ENCODE data around the gene TP53BP2.
A peak's percentile ranks its signal among the peaks of the same experiment; 100 is the strongest.

The TP53BP2 gene

DNA sequence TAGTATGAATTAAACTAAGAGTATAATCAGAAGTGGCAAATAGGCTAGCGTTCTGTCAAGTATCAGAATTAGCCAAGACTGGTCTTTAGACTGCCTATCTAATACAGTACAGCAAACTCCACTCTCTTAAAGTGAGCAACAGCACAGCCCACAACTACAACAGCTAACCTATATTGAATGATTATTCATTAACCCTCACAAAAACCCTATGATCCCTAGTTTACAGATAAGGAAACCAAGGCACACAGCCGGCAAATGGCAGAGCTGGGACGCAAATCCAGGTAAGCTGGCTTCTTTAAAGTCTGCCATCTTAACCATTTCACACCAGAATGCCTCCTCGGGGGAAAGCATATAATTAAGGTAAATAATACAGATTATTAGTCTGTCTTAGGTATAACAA lies 52.0 kb downstream of the TP53BP2 start:
- no peak for DNase-seq (ENCODE audit: low read depth)

- no peak for DNase-seq (ENCODE audit: low read depth)
Observed at GRCh38 chr1:223792046-223792445, 53.7 kb downstream of the TP53BP2 start.

GRCh38 chr1:223788746-223789415 lies 56.9 kb downstream of the TP53BP2 start:
- DNase-seq (ENCODE audit: low read depth), result no peak

DNA sequence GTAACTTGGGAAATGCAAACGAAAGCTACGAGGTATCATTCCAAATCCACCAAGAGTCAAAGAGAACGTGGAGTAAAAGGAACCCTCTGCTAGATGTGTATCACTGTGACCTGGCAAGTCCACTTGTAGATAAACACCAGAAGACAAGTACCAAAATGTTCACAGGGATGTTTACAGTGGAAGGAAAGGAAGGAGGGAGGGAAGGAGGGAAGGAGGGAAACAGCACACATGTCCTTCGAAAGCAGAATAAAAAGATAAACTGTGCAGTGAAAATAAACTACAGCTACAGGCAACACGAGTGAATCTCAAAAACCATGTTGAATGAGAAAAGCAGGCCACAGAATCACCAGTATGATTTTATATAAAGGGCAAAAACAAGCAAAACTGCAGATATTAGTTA lies 59.9 kb downstream of the TP53BP2 start:
- no peak for DNase-seq (ENCODE audit: low read depth)

DNA sequence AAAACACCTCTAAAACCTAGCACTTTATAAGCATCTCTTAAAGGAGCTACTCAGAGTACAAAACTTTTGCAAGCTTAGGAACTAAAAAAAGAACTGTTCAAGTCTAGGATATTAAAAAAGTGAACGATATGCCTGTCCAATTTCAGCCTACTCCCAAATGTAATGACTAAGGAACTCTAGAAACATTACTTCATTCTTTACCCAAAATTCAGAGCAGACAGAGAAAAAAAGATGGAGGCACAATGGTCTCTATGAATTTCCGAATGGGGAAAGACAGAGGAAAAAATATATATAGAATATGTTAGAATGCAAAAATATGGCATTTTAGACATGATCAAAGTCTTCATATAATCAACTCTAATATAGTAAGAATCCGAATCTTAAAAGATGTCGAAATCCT lies 61.2 kb downstream of the TP53BP2 start:
- DNase-seq (ENCODE audit: low read depth), result no peak

DNA sequence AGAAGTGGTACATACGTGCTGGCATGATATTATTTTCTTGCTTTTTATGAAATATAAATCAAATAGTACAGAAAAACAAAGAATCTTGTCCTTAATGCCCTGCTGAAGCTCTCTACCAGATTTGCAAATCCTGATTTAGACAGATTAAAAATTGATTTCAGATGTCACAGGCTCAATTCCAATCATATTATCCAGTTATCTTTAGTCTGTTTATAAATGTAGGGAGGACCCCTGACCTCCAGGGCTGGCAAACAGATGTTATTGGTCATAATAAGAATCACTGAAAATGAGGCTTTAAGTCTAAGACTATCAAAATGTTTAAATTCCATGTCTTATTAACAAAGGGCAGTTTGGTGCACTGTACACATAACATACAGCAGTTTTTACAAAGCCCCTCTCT lies 62.1 kb downstream of the TP53BP2 start:
- no peak for DNase-seq (ENCODE audit: low read depth)

GRCh38 chr1:223780949-223781348 lies 64.8 kb downstream of the TP53BP2 start:
- DNase-seq (ENCODE audit: low read depth), result no peak

GRCh38 chr1:223780318-223780717 lies 65.4 kb downstream of the TP53BP2 start:
- no peak for DNase-seq (ENCODE audit: low read depth)

DNA sequence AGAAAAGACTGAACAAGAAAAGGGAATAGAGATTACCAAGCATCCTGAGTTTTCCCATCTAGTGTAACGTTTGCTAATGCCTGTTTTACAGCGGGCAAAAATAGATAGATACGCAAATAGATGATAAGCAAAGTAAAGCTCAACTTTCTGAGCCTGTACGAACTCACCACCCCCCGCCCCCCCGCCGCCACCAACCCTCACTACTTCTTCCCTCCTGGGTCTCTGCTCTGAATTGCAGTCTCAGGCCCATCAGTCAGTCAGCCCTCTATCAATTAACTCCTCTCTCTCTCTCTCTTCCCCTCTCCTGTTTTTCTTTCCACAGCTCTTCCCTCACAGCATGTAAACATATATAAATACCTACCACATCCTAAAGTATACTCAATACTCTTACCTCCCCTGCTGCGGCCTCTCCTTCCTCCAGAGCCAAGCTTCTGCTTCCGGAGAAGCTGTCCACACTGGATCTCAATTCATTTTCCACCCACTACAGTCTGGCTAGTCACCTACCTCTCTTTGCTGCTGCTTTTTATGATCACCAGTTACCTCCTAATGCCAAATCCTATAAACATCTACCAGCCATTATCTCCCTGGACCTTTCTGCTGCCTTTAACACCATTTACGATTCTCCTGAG lies 68.8 kb downstream of the TP53BP2 start:
- DNase-seq (ENCODE audit: low read depth), result no peak

DNA sequence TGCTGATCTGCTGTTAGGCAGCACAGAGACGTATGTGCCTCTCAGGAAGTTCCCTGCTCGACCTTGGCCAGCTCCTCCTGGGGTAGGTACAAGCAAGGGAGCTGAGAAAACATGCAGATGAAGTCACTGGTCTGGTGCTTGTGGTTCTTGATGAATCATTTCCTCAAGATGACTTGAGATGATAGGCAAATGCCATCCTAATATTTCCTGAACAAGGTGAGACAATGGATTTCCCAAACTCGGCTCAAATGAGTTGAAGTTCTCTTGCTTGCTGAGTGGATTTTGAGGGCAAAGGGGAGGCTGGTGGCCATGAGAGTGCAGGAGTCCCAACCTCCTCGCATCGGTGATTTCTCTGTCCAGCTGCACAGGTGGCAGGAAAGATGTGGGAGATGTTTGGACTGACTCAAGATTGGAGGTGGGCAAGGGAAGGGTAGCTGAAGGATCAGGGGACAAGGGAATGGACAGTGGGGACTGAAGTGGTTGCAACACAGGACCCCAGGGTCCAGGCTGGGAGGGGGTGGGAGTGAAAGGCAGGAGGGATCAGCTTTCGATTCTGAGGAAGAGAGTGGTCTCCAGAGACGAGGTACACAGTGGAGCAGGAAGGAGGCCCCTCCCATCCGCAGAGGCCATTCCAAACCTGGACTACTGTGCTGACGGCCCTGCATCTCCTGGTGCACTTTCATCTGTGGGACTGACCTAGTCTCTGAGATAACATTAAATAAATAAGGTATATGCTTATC lies 69.5 kb downstream of the TP53BP2 start:
- peak; percentile 15 for DNase-seq (ENCODE audit: low read depth)

- DNase-seq (ENCODE audit: low read depth), result no peak
Observed at GRCh38 chr1:223775711-223776074, 70.1 kb downstream of the TP53BP2 start.

GRCh38 chr1:223775054-223775453 lies 70.7 kb downstream of the TP53BP2 start:
- no peak for DNase-seq (ENCODE audit: low read depth)

DNA sequence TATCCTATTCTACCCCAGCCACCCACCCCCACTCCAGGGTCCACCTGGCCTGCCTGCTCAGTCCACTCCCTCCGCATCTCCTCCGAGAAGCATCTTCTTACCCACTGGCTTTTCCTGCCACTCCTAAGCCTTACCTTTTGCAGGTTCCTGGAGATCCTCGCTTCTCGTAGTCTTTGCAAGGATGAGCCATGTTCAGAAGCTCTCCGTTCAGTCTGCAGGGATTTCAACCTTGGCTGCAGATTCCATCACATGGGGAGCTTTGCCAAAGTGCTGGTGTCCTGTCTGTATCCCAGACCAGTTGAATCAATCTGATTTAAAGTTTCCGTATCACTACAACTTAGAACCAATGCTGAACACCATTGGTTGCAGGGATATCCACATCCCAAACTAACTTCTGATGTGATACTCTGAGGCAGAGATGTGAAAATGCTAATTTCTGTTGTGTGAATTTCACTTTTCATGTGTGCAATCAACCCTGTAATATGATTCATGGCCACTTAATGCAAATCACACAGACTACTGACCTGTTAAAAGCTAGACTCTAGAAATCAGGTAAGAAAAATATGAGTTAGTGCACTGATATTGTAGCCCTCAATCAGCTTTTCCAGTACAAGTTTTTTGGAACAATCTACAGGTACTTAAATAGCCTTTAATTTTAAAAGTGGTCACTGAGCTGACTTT lies 71.5 kb downstream of the TP53BP2 start:
- DNase-seq (ENCODE audit: low read depth), result no peak

DNA sequence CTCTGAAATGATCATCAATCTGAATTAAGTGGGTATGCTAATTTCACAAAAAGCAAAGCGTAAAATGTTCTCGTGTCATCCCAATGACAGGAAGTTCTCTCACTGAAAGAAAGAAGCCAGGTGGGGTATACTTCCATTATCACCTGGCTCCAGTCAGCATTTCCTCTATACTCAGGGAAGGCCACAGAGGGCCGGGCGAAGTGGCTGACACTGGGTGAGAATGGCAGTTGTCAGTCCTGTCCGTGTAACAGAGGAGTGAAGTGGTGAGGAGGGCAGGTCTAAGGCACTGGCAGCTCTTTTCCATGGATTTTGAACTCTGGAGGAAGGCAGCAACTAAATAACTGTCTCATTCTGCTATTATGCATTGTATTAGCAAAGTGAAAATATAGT lies 73.0 kb downstream of the TP53BP2 start:
- DNase-seq (ENCODE audit: low read depth), result no peak

DNA sequence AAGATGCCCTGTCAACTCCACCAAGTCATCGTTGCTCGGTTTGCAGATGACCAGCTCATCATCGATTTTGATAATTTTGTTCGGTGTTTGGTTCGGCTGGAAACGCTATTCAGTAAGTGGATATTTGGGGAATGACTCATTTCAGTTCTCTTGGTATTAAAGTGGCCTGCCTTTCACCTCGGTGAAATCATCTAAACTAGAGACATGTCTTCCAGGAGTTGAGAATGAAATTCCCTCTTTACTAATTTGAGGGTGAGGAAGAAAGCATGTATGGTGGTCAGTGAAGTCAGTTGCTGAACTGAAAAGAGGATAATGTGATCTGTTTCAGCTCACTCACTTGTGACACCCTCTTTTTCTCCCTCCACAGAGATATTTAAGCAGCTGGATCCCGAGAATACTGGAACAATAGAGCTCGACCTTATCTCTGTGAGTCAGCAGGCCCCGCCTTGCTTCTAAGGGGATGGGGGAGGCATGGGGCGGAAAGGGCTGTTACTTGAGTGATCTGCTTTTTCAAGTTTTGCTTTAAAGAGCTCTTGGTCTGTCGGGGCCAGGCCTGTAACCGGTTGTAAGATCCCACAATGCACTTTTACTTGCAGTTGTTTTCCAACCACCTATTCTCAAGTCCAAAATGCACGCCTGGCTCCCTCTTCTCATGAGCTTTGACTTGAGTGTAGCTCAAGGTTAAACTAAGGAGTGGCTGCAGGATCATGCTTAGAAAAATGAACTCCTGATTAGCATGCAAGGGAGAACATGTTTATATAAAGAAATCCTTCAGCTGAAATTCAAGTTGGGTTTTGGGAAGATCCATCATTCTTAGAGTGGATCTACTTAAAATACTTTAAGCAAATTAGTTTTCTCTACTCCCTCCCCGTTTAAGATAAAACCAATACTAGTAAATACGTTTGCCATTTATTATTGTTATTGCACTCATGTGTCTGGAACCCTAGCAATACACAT lies 73.7 kb downstream of the TP53BP2 start:
- no peak for DNase-seq (ENCODE audit: low read depth)

DNA sequence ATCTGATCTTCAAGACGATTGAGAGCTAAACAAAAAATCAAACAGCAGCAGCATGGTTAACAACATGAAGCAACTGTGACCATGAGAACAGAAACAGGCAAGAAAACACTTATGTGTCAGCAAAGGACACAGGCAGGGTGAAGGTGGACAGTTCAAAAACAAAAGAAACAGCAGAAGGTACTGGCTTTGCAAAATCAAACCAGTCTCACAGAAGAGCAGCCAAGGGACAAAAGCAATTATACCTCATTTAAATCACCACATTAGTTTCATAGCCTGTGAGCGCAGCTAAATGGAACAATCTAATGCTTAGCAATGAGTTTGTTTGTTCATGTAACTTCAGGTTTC lies 74.3 kb downstream of the TP53BP2 start:
- DNase-seq (ENCODE audit: low read depth), result no peak

DNA sequence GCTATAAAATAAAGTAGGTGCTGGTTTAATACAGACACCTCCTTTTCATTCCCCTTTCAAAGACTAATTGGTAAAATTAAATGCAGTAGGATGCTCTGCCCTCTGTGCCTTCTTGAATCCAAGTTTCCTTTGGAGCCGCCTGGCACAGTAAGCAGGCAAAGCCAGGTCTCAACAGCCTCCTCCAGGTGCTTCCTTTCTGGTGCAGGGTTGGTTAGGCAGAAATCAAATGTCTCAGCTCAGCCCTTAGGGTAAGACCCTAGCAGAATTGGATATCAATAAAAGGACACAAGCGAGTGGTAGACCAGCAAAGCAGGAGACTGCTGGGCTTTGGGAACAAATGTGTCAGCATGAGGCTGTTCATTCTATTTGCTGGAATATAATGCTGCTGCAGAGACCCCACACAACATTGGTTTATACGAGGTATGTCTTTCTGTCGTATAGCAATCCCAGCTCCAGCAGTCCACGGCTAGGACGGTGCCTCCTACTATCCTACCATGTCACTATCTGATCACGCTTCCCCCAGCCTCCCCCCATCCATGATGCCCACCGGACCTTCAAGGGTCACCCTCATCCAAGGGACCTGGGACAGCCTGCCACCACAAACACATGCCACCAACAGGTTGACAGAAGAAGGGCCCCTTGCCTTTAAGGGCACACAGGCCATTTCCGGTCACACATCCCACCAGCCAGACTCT lies 75.0 kb downstream of the TP53BP2 start:
- DNase-seq (ENCODE audit: low read depth), result no peak

GRCh38 chr1:223765719-223766340 lies 79.9 kb downstream of the TP53BP2 start:
- no peak for DNase-seq (ENCODE audit: low read depth)

DNA sequence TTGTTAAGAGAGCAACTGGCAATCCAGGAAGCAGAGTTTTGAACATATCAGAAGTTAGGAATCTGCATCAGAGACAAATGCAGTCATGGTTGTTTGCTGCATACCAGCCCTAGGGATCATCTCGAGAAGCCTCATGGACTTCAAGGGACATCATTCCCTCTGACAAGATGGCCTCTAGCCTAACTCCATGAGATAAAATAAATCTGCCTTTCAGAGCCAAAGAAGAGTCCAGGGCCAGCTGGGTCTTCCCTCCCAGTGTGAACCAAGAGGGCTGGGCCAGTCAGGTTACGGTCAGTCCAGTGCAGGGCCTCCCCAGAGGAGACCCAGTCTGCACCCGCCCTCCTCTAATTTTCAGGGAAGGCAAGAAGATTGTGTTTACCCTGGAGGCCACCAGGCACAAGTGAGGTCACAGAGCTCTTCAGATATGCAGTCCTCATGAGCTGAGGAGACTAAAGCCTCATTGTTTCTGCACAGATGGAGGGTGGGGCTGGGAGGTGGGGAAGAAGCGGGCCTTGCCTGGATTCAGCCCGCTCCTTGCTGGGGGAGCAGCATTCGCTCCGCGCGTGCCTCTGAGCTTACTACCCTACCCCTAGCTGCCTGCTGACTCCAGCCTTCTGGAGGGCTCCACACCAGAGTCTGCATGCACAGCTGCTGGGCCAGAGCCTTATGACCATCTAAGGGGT lies 80.6 kb downstream of the TP53BP2 start:
- DNase-seq (ENCODE audit: low read depth), result no peak

GRCh38 chr1:223763881-223764280 lies 81.9 kb downstream of the TP53BP2 start:
- DNase-seq (ENCODE audit: low read depth), result no peak

All from stimulated activated CD8-positive, alpha-beta memory T cell treated with anti-CD3 and anti-CD28 coated beads, Interleukin-12 subunit alpha, Interleukin-12 subunit beta, amount 100 ng/mL, for 1 hour (primary cell).